H54 (cell line): ENCODE data around the gene STAU1.
"Not testable (repeated sequence)": the region's sequence is repeated elsewhere in the genome, so short reads cannot be mapped to it uniquely, and the experiment has no call there.

Source experiments
- DNase-seq: peaks from one replicate; pipeline ENCODE4 v3.0.0; 2011; ENCODE audit warnings: low spot score, mixed read lengths; ENCODE audit not compliant: insufficient read length
- FAIRE-seq: peaks from 3 replicates; lab custom pipeline; 2011; peaks lifted over from hg19 to GRCh38; lab: Jason Lieb, UNC
- POLR2A ChIP-seq: IDR thresholded peaks from 2 replicates; pipeline ENCODE4 v1.6.1; 2011; ENCODE audit warnings: low read depth, mild to moderate bottlenecking, low read length

The STAU1 gene

GRCh38 chr20:49219091-49219923, 31.2 kb upstream of the STAU1 start, which contains the start of gene DDX27:
TSS of gene DDX27 (plus strand) at chr20:49219416. CDS start at chr20:49219449, 33 bp downstream.
- TF ChIP-seq POLR2A = peak; percentile 92
- peak; percentile 88 for DNase-seq
- peak; percentile 91 for FAIRE-seq

- FAIRE-seq = not testable (repeated sequence)
Measured at GRCh38 chr20:49218739-49219090, 30.6 kb upstream of the STAU1 start.

GRCh38 chr20:49216991-49217578, 29.0 kb upstream of the STAU1 start:
- DNase-seq (peak; percentile 62), FAIRE-seq (peak; percentile 76)
- TF ChIP-seq POLR2A = no peak

More at GRCh38 chr20:49218739-49219090, 30.6 kb upstream of the STAU1 start:
- DNase-seq = not testable (repeated sequence)

- no peak for TF ChIP-seq POLR2A
- FAIRE-seq (no peak), DNase-seq (no peak)
Measured at GRCh38 chr20:49215232-49215631, 27.1 kb upstream of the STAU1 start.

- FAIRE-seq = no peak
- no peak for TF ChIP-seq POLR2A
- DNase-seq = no peak
Measured at GRCh38 chr20:49214571-49214970, 26.4 kb upstream of the STAU1 start.

GRCh38 chr20:49210757-49211110, 22.6 kb upstream of the STAU1 start:
- no peak for TF ChIP-seq POLR2A
- DNase-seq = no peak
- no peak for FAIRE-seq

- no peak for TF ChIP-seq POLR2A
- FAIRE-seq (no peak), DNase-seq (no peak)
Measured at GRCh38 chr20:49210101-49210756, 22.1 kb upstream of the STAU1 start.

- DNase-seq (no peak), FAIRE-seq (no peak)
- TF ChIP-seq POLR2A = no peak
Measured at GRCh38 chr20:49207076-49207475, 18.9 kb upstream of the STAU1 start.

- TF ChIP-seq POLR2A = no peak
- FAIRE-seq = no peak
Measured at GRCh38 chr20:49203746-49204145, 15.6 kb upstream of the STAU1 start.

GRCh38 chr20:49203011-49203410, 14.9 kb upstream of the STAU1 start:
- no peak for FAIRE-seq

More at GRCh38 chr20:49203746-49204145, 15.6 kb upstream of the STAU1 start:
- DNase-seq = no peak

GRCh38 chr20:49199729-49200293, 11.7 kb upstream of the STAU1 start:
- FAIRE-seq (no peak), DNase-seq (no peak)
- no peak for TF ChIP-seq POLR2A

More at GRCh38 chr20:49203011-49203410, 14.9 kb upstream of the STAU1 start:
- no peak for TF ChIP-seq POLR2A
- DNase-seq = no peak

GRCh38 chr20:49192944-49193518, 4.9 kb upstream of the STAU1 start:
- not testable (repeated sequence) for DNase-seq, FAIRE-seq

GRCh38 chr20:49187330-49187850, 744 bp downstream of the STAU1 start:
- no peak for FAIRE-seq
- TF ChIP-seq POLR2A = no peak
- DNase-seq = no peak
